Esophagus squamous epithelium (tissue), 5 donors: ENCODE data around the gene MANSC4. TPM values are rescaled to one million over a fixed set of nuclear protein-coding genes. Genes with fewer than 3 reads are reported as not detected.
A peak's percentile ranks its signal among the peaks of the same experiment; 100 is the strongest.

Experiments
- DNase-seq: peaks from one replicate; lab custom pipeline; 2025; lab: John Stamatoyannopoulos, UW
- H3K27ac ChIP-seq, 4 donors: fragments of 200-600 bp; sonication (generic); one replicate each; pipeline ENCODE4 v1.5.1; 2016 to 2019; ENCODE audit warnings: mild to moderate bottlenecking in 1 of 4
- H3K27me3 ChIP-seq, 4 donors: fragments of 200-600 bp; sonication (generic); 1 replicate in 3 of 4; 2 replicates in 1 of 4; pipeline versions ENCODE4 v1.5.1 to v1.6.0; 2017 to 2021; ENCODE audit warnings: antibody characterized with exemption in 1 of 4
- H3K36me3 ChIP-seq, 3 donors: fragments of 200-600 bp; sonication (generic); one replicate each; pipeline ENCODE4 v1.5.1; 2016 to 2019
- H3K4me1 ChIP-seq, 3 donors: fragments of 200-600 bp; sonication (generic); one replicate each; pipeline ENCODE4 v1.5.1; 2017 to 2019
- H3K4me3 ChIP-seq, 4 donors: fragments of 200-600 bp; sonication (generic); 1 replicate in 3 of 4; 2 replicates in 1 of 4; pipeline ENCODE4 v1.5.1; 2016 to 2019; ENCODE audit warnings: mild to moderate bottlenecking in 2 of 4, moderate library complexity in 1 of 4
- H3K9me3 ChIP-seq, 3 donors: fragments of 200-600 bp; sonication (generic); one replicate each; pipeline ENCODE4 v1.5.1; 2016 to 2019
- POLR2A ChIP-seq, 4 donors: fragments of 450-650 bp; IDR thresholded peaks; one replicate each; pipeline ENCODE4 v1.6.1; 2017; ENCODE audit warnings: antibody characterized with exemption in 4 of 4, mild to moderate bottlenecking in 4 of 4, moderate library complexity in 3 of 4
- WGBS, 2 donors: methylation state at CpG; one replicate each; pipeline ENCODE4 v1.1.5; 2018; 5-methylcytosine and 5-hydroxymethylcytosine counted together
- intact Hi-C: fragments of 100-400 bp; cut with DNase I; formaldehyde crosslinking; loops from one replicate; pipeline ENCODE4 v1.15.0; 2022
- total RNA-seq, 4 donors: library from RNA; depleted of rRNA; stranded (reverse); fragments of >200 nt; gene quantifications; one replicate each; pipeline ENCODE4 v1.1.0, GENCODE V29; 2016
- TF ChIP-seq, protein P1 (sequence below), 6 experiments: fragments of 450-650 bp in 4 of 6; fragments of 200-600 bp in 2 of 6; sonication (generic) in 2 of 6; IDR thresholded peaks; one replicate each; pipeline ENCODE4 v1.5.1; 2016 to 2019; ENCODE audit warnings: antibody characterized with exemption in 6 of 6, mild to moderate bottlenecking in 4 of 6, moderate library complexity in 4 of 6
- donor health status: DM: yes; HTN: yes; CAD: no.

The MANSC4 gene
- not detected for total RNA-seq

DNA sequence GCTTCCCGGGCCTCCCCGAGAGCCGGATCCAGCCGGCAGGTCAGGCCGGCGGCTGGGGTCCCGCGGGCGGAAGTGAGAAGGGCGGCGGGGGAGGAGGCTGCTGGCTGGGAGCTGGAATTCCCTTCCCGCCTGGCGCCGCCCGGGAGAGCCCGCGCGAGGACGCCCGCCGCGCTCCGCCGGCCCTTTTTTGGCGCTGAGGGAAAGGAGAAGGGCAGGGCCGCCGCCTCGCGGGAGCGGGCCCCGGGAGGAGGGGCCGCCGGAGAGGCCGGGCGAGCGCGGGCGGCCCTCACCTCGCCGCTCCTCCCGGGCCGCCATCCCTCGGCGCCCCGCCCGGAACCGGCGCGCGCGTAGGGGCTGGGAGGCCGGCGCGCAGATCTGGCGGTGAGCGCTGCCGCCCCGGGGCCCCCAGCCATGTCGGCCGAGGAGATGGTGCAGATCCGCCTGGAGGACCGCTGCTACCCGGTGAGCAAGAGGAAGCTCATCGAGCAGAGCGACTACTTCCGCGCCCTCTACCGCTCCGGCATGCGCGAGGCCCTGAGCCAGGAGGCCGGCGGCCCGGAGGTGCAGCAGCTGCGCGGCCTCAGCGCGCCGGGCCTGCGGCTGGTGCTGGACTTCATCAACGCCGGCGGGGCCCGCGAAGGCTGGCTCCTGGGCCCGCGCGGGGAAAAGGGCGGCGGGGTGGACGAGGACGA, at the start of gene MANSC4, which contains the start of gene KLHL42:
Gene MANSC4 (minus strand): TSS at position 317 of the 692 bp plus-strand sequence. CDS start 8,960 bp downstream, outside the sequence.
Gene KLHL42 (plus strand): TSS at position 314 of the 692 bp plus-strand sequence. CDS start 98 bp downstream, at position 412.
- Histone ChIP-seq H3K27ac (peak within 1 kb of the TSS; percentile 76 to 94 (median 89)), H3K27me3 (no peaks in the 10 kb centered on the region), H3K36me3 (peaks cover 0 to 7% (median 0%) of the 10 kb centered on the region in 3 donors), H3K4me3 (peak within 1 kb of the TSS; percentile 60 to 81 (median 67)), H3K4me1 (peaks cover 7 to 55% (median 11%) of the 10 kb centered on the region in 3 donors), H3K9me3 (no peaks in the 10 kb centered on the region)
- no peak for DNase-seq
- TF ChIP-seq POLR2A (IDR thresholded peaks at IDR 0.05): peak in 2 of 4 donors; percentile 53 to 66
- TF ChIP-seq, protein P1, sequence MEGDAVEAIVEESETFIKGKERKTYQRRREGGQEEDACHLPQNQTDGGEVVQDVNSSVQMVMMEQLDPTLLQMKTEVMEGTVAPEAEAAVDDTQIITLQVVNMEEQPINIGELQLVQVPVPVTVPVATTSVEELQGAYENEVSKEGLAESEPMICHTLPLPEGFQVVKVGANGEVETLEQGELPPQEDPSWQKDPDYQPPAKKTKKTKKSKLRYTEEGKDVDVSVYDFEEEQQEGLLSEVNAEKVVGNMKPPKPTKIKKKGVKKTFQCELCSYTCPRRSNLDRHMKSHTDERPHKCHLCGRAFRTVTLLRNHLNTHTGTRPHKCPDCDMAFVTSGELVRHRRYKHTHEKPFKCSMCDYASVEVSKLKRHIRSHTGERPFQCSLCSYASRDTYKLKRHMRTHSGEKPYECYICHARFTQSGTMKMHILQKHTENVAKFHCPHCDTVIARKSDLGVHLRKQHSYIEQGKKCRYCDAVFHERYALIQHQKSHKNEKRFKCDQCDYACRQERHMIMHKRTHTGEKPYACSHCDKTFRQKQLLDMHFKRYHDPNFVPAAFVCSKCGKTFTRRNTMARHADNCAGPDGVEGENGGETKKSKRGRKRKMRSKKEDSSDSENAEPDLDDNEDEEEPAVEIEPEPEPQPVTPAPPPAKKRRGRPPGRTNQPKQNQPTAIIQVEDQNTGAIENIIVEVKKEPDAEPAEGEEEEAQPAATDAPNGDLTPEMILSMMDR (IDR thresholded peaks at IDR 0.05): peak in 1 of 6 experiments; percentile 14
- no CpG with 5 or more reads among the region's 92 CpGs for WGBS, 2 donors
- intact Hi-C loops: no loop called here

DNA sequence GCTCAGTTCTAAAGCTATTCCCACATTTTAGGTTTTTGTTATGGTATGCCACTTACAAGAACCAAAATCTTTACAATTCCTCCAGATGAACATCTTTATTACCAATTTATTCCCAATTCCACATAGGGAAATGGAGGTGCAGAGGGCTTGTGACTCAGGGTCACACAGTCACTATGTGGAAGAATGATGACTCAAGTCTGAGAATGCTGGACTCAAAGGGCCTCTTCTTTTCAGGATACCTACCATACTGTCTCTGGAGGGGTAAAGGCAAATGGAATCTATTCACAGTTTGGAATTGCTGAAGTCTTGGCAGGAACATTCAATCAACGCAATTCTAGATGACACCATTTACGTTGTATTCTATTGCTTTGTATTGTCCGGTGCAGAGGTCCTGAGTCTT, 48.2 kb upstream of the MANSC4 start:
- no peak for TF ChIP-seq POLR2A (IDR thresholded peaks at IDR 0.05)
- TF ChIP-seq, protein P1 (IDR thresholded peaks at IDR 0.05): no peak
- intact Hi-C loops: no loop called here
- Histone ChIP-seq H3K36me3 (no peaks in the 10 kb centered on the region), H3K4me1 (no peaks in the 10 kb centered on the region), H3K4me3 (no peak overlapping the region), H3K27me3 (no peaks in the 10 kb centered on the region), H3K9me3 (no peaks in the 10 kb centered on the region), H3K27ac (no peak overlapping the region)
- no peak for DNase-seq
- WGBS, 2 donors: 91 to 96% methylated on average over 3 of the region's 3 CpGs

DNA sequence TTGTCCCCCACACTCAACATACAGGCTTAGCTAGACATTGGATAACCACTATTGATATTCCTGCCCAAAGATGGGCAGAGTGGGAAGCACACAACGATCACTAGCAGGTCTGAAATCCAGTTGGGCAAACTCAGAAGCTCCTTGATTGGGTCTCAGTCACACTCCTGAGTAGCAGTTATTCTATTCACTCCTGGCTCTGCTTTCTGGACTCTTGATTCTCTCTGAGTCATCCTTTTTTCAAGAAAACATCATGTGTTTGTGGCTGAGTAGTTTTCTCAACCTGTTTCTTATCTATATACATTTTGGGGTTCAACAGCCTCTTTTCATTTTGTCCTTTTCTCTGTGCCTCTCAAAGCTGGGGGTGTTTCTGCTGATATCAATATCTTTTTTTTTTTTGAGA, 46.0 kb upstream of the MANSC4 start:
- no peak for DNase-seq
- H3K9me3 ChIP-seq: no peaks in the 10 kb centered on the region
- no peak overlapping the region for H3K4me3 ChIP-seq
- TF ChIP-seq, protein P1 (IDR thresholded peaks at IDR 0.05): no peak
- no peak for TF ChIP-seq POLR2A (IDR thresholded peaks at IDR 0.05)
- WGBS, 2 donors: 90% methylated on average over 1 of the region's 1 CpG
- no peaks in the 10 kb centered on the region for H3K36me3 ChIP-seq
- H3K27ac ChIP-seq: no peak overlapping the region
- intact Hi-C loops: no loop called here
- H3K4me1 ChIP-seq: peaks cover 0 to 15% (median 0%) of the 10 kb centered on the region in 3 donors
- no peaks in the 10 kb centered on the region for H3K27me3 ChIP-seq

DNA sequence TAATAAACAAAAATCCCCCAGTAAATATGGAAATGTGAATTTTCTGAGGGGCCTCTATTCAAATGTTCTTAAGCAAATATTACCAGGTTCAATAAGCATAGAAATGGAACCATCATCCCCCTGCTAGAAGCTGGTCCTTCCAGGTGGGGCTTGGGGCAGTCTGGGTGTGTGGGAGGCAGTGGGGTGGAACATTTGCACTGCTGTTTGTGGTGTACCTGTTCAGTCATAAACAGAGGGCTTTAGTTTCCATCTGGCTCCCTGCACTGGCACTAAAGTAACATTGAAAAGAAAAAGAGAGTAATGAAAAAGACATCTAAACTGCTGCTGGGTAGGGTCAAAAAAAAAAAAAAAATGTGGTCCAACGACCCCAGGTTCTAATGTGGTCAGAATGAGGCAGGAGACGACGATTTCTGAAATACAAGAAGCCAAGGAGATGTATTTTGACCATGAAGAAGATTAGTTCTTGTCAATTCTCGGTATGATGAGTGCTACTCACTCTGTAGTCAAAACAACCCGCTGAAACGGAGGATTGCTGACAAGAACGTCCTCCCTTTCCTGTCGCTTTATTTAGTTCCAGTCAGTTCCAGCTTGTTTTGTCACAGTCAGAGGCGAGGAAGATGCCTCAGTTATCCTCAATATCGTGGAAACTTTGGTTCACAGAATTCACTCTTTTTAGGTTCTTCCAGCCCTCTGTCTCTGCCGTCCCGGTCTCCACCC, 44.2 kb upstream of the MANSC4 start:
- TF ChIP-seq, protein P1 (IDR thresholded peaks at IDR 0.05): no peak
- TF ChIP-seq POLR2A (IDR thresholded peaks at IDR 0.05): no peak
- H3K4me1 ChIP-seq: peaks cover 0 to 15% (median 0%) of the 10 kb centered on the region in 3 donors
- H3K27me3 ChIP-seq: no peaks in the 10 kb centered on the region
- intact Hi-C loops: no loop called here
- no peak overlapping the region for H3K4me3 ChIP-seq
- no peaks in the 10 kb centered on the region for H3K9me3 ChIP-seq
- H3K36me3 ChIP-seq: no peaks in the 10 kb centered on the region
- no peak overlapping the region for H3K27ac ChIP-seq
- no peak for DNase-seq
- WGBS, 2 donors: 66 to 74% methylated on average over 12 of the region's 12 CpGs

DNA sequence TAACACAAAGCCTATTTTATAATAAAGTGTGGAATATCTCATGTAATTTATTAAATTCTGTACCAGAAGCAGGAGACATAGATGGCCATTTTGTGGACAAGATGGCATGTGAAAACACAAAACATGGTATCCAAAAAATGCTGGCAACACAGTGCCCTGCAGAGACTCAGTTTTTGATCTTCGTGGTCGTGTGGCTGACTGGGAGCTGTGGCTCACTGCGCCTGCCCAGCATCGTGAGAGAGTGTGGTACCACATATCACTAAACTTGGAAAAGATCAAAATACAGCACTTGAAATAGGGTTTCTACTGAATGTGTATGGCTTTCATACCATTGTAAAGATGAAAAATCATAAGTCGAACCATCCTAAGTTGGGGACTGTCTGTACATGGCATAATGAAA, 43.0 kb upstream of the MANSC4 start:
- no peaks in the 10 kb centered on the region for H3K9me3 ChIP-seq
- H3K27me3 ChIP-seq: no peaks in the 10 kb centered on the region
- no peak for DNase-seq
- 86 to 94% methylated on average over 5 of the region's 5 CpGs for WGBS, 2 donors
- H3K4me3 ChIP-seq: no peak overlapping the region
- intact Hi-C loops: no loop called here
- H3K27ac ChIP-seq: no peak overlapping the region
- H3K4me1 ChIP-seq: peaks cover 0 to 15% (median 0%) of the 10 kb centered on the region in 3 donors
- no peaks in the 10 kb centered on the region for H3K36me3 ChIP-seq
- no peak for TF ChIP-seq POLR2A (IDR thresholded peaks at IDR 0.05)
- TF ChIP-seq, protein P1 (IDR thresholded peaks at IDR 0.05): no peak
